Testis (tissue), 3 donors: ENCODE data around the gene SLC24A3. TPM values are rescaled to one million over a fixed set of nuclear protein-coding genes. Genes with fewer than 3 reads are reported as not detected.

ENCODE experiments used
- DNase-seq: peaks from one replicate; pipeline ENCODE4 v3.0.0-alpha.2; 2019
- H3K27ac ChIP-seq, 2 donors: fragments of 200-600 bp; sonication (generic); one replicate each; pipeline ENCODE4 v1.5.1; 2019
- H3K27me3 ChIP-seq: fragments of 200-600 bp; sonication (generic); one replicate; pipeline ENCODE4 v1.5.1; 2019
- H3K36me3 ChIP-seq: fragments of 200-600 bp; sonication (generic); one replicate; pipeline ENCODE4 v1.5.1; 2017; ENCODE audit warnings: low read depth; ENCODE audit errors: missing control alignments
- H3K4me1 ChIP-seq: fragments of 200-600 bp; sonication (generic); one replicate; pipeline ENCODE4 v1.5.1; 2019
- H3K4me3 ChIP-seq, 2 donors: fragments of 200-600 bp; sonication (generic); one replicate each; pipeline ENCODE4 v1.5.1; 2017 to 2019
- H3K9me3 ChIP-seq: fragments of 200-600 bp; sonication (generic); one replicate; pipeline ENCODE4 v1.5.1; 2017
- POLR2A ChIP-seq: fragments of 450-650 bp; IDR thresholded peaks from one replicate; pipeline ENCODE4 v1.6.1; 2017; ENCODE audit warnings: antibody characterized with exemption, mild to moderate bottlenecking, moderate library complexity
- WGBS, 2 donors: methylation state at CpG; one replicate each; pipeline ENCODE4 v1.1.5; 2018; 5-methylcytosine and 5-hydroxymethylcytosine counted together
- intact Hi-C: fragments of 100-400 bp; cut with DNase I; formaldehyde crosslinking; loops from one replicate; pipeline ENCODE4 v1.15.1; 2023; ENCODE audit warnings: low total_unique reads
- polyA plus RNA-seq: library from polyadenylated mRNA; stranded (reverse); fragments of 350-450 nt; fragmentation: Illumina TruSeq; extraction: RNeasy Lipid Tissue Mini Kit (QIAGEN cat#74804); gene quantifications from one replicate; pipeline ENCODE4 v1.2.3, GENCODE V29; 2014; ENCODE audit warnings: low read depth, low replicate concordance; ENCODE audit not compliant: insufficient read depth
- total RNA-seq, 2 donors: library from RNA; depleted of rRNA; stranded (reverse); fragments of >200 nt; gene quantifications; one replicate each; pipeline ENCODE4 v1.2.3, GENCODE V29; 2016
- TF ChIP-seq, protein P1 (sequence below), 3 experiments: fragments of 450-650 bp in 2 of 3; fragments of 200-600 bp in 1 of 3; sonication (generic) in 1 of 3; IDR thresholded peaks; one replicate each; pipeline ENCODE4 v1.5.1; 2016 to 2019; ENCODE audit warnings: antibody characterized with exemption in 3 of 3, mild to moderate bottlenecking in 2 of 3, moderate library complexity in 1 of 3

Gene SLC24A3
- total and polyA plus RNA-seq, 3 donors from 2014 or later = 2.4 to 4.5 (median 3.8) TPM

DNA sequence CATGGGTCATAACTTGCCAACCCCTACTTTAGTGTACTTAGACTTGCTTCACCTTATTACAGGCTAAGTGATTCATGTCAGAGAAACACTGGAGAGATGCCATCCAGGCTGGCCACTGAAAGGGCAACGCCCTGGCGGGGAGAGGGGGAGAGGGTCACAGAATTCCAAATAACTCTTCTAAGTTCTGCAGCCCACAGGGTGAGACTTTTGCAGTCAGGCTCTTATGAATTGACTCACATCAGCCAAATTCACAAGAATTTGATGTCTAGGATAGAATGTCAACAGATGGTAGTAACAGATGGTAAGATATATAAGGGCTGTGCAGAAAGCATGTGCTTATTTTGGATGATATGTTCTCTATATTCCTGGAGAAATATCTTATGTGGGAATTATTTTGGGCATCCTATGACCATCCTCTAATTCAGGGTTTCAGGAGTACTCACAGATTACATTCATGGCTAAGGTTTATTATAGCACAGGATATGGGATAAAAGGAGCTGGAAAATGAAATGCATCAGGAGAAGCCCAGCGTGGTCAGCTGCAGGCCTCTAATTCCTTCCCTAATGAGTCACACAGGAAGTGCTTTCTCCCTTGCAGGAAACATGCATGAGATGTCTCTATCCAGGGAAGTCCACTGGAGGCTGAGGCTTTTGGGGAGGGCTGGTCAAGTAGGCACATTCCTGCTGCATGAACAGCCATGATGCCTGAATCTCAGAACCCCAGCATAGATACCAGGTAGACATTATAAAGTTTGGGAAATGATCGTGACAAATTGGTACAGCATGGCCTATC, 486.9 kb downstream of the SLC24A3 start:
- TF ChIP-seq POLR2A = no peak
- TF ChIP-seq, protein P1, sequence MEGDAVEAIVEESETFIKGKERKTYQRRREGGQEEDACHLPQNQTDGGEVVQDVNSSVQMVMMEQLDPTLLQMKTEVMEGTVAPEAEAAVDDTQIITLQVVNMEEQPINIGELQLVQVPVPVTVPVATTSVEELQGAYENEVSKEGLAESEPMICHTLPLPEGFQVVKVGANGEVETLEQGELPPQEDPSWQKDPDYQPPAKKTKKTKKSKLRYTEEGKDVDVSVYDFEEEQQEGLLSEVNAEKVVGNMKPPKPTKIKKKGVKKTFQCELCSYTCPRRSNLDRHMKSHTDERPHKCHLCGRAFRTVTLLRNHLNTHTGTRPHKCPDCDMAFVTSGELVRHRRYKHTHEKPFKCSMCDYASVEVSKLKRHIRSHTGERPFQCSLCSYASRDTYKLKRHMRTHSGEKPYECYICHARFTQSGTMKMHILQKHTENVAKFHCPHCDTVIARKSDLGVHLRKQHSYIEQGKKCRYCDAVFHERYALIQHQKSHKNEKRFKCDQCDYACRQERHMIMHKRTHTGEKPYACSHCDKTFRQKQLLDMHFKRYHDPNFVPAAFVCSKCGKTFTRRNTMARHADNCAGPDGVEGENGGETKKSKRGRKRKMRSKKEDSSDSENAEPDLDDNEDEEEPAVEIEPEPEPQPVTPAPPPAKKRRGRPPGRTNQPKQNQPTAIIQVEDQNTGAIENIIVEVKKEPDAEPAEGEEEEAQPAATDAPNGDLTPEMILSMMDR (IDR thresholded peaks at IDR 0.05) = no peak
- H3K27ac ChIP-seq = no peak overlapping the region
- H3K27me3 ChIP-seq = no peaks in the 10 kb centered on the region
- H3K36me3 ChIP-seq = no peaks in the 10 kb centered on the region
- 84 to 96% methylated on average over 3 to 4 of the region's 4 CpGs for WGBS, 2 donors
- no peaks in the 10 kb centered on the region for H3K4me1 ChIP-seq
- no peaks in the 10 kb centered on the region for H3K9me3 ChIP-seq
- intact Hi-C loops = loop anchor here (10.0 kb wide), 1 partner anchor 305 kb away; no protein-coding TSS in a partner anchor
- H3K4me3 ChIP-seq = no peak overlapping the region
- DNase-seq = no peak

GRCh38 chr20:19701429-19701828, 489.0 kb downstream of the SLC24A3 start:
- Histone ChIP-seq H3K27ac (no peak overlapping the region), H3K9me3 (no peaks in the 10 kb centered on the region), H3K4me1 (no peaks in the 10 kb centered on the region), H3K27me3 (no peaks in the 10 kb centered on the region), H3K4me3 (no peak overlapping the region), H3K36me3 (no peaks in the 10 kb centered on the region)
- TF ChIP-seq, protein P1 (IDR thresholded peaks at IDR 0.05) = no peak
- TF ChIP-seq POLR2A = no peak
- intact Hi-C loops = no loop called here
- no peak for DNase-seq
- WGBS, 2 donors = 80 to 88% methylated on average over 3 of the region's 3 CpGs

DNA sequence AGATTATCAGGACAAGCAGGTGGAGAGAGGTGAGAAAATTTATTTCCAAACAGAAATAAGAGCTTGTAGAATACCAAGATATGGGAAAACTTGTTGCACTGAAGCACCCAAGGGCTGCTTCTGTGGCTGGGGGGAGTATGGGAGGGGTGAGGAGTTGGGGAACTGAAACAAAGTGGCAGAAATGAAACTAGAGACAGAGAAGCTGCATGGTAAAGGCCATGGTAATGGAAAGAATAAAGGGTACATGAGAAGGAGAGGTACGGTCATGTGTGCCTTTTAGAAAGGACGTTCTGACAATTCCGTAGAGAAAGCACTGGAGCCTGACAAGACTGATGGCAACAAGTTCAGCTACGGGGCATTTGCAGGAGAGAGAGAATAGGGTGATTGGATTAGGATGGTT, 494.0 kb downstream of the SLC24A3 start:
- Histone ChIP-seq H3K27ac (no peak overlapping the region), H3K36me3 (no peaks in the 10 kb centered on the region), H3K4me1 (peaks cover 4% of the 10 kb centered on the region), H3K27me3 (no peaks in the 10 kb centered on the region), H3K9me3 (no peaks in the 10 kb centered on the region), H3K4me3 (no peak overlapping the region)
- intact Hi-C loops = no loop called here
- TF ChIP-seq POLR2A = no peak
- TF ChIP-seq, protein P1 (IDR thresholded peaks at IDR 0.05) = no peak
- no peak for DNase-seq
- 86 to 88% methylated on average over 4 of the region's 4 CpGs for WGBS, 2 donors

GRCh38 chr20:19709635-19710335, 497.3 kb downstream of the SLC24A3 start:
- WGBS, 2 donors = 90 to 93% methylated on average over 1 of the region's 1 CpG
- H3K27ac ChIP-seq = no peak overlapping the region
- H3K4me1 ChIP-seq = peaks cover 4% of the 10 kb centered on the region
- no peaks in the 10 kb centered on the region for H3K27me3 ChIP-seq
- H3K4me3 ChIP-seq = no peak overlapping the region
- intact Hi-C loops = no loop called here
- TF ChIP-seq, protein P1 (IDR thresholded peaks at IDR 0.05) = no peak
- no peak for TF ChIP-seq POLR2A
- H3K36me3 ChIP-seq = no peaks in the 10 kb centered on the region
- no peaks in the 10 kb centered on the region for H3K9me3 ChIP-seq
- DNase-seq = no peak
